GM21360 (cell line): Measurements from ENCODE around the gene GADD45G.

Experiments
- ATAC-seq: cut with Tn5 transposase; IDR thresholded peaks from one replicate; pipeline ENCODE4 v1.9.1; 2021; ENCODE audit warnings: mild to moderate bottlenecking, moderate library complexity; ENCODE audit not compliant: unreplicated experiment

Gene GADD45G

GRCh38 chr9:89648247-89649000 lies 43.6 kb downstream of the GADD45G start:
- ATAC-seq: no peak

- no peak for ATAC-seq
Measured at GRCh38 chr9:89649039-89649691, 44.4 kb downstream of the GADD45G start.

- ATAC-seq: no peak
Measured at GRCh38 chr9:89654025-89654662, 49.3 kb downstream of the GADD45G start.

- no peak for ATAC-seq
Measured at GRCh38 chr9:89655056-89655989, 50.5 kb downstream of the GADD45G start.
